T-helper 9 cell (primary cell): ENCODE measurements around the gene RRAGD.

Experiments
- DNase-seq: peaks from one replicate; pipeline ENCODE4 v3.0.0-alpha.2; 2020

The RRAGD gene

GRCh38 chr6:89375427-89376267, 36.4 kb downstream of the RRAGD start:
- peak; percentile 57 for DNase-seq

GRCh38 chr6:89372506-89372901, 39.6 kb downstream of the RRAGD start:
- DNase-seq: no peak

- peak; percentile 68 for DNase-seq
These were observed 40.1 kb downstream of the RRAGD start for GRCh38 chr6:89371849-89372505.

- no peak for DNase-seq
These were observed 43.1 kb downstream of the RRAGD start for GRCh38 chr6:89368999-89369398.

- DNase-seq: peak; percentile 59
These were observed 44.0 kb downstream of the RRAGD start for GRCh38 chr6:89368107-89368506.

- no peak for DNase-seq
These were observed 47.5 kb downstream of the RRAGD start for GRCh38 chr6:89364586-89364985.

- DNase-seq: no peak
These were observed 50.9 kb downstream of the RRAGD start for GRCh38 chr6:89361171-89361570.

GRCh38 chr6:89360415-89360999, 51.6 kb downstream of the RRAGD start:
- no peak for DNase-seq

GRCh38 chr6:89359561-89359960, 52.5 kb downstream of the RRAGD start:
- DNase-seq: no peak

GRCh38 chr6:89357390-89357789, 54.7 kb downstream of the RRAGD start:
- DNase-seq: no peak

- no peak for DNase-seq
These were observed 55.4 kb downstream of the RRAGD start for GRCh38 chr6:89356642-89357170.

- no peak for DNase-seq
These were observed 56.4 kb downstream of the RRAGD start for GRCh38 chr6:89355511-89356194.

- DNase-seq: no peak
These were observed 58.2 kb downstream of the RRAGD start for GRCh38 chr6:89353702-89354392.

- DNase-seq: no peak
These were observed 58.9 kb downstream of the RRAGD start for GRCh38 chr6:89353118-89353556.

GRCh38 chr6:89352278-89353117, 59.6 kb downstream of the RRAGD start, which contains the start of gene UBE2J1:
Gene UBE2J1 (minus strand): TSS chr6:89352722. CDS start chr6:89352569, 153 bp downstream.
- DNase-seq: peak; percentile 60

GRCh38 chr6:89351671-89352277, 60.3 kb downstream of the RRAGD start:
- DNase-seq: no peak

GRCh38 chr6:89350281-89350966, 61.6 kb downstream of the RRAGD start:
- no peak for DNase-seq

GRCh38 chr6:89348372-89348771, 63.7 kb downstream of the RRAGD start:
- no peak for DNase-seq

- DNase-seq: no peak
These were observed 64.2 kb downstream of the RRAGD start for GRCh38 chr6:89347825-89348224.

- no peak for DNase-seq
These were observed 65.6 kb downstream of the RRAGD start for GRCh38 chr6:89346433-89346832.
